Fibroblast of the aortic adventitia (primary cell): ENCODE data around the gene MAGEB2. TPM values are rescaled to one million over a fixed set of nuclear protein-coding genes. Genes with fewer than 3 reads are reported as not detected.
"Not testable (repeated sequence)": the region's sequence is repeated elsewhere in the genome, so short reads cannot be mapped to it uniquely, and the experiment has no call there.

Source experiments
- DNase-seq: peaks from one replicate; pipeline ENCODE4 v3.0.0-alpha.2; 2010; ENCODE audit warnings: low read depth
- H3K4me3 ChIP-seq: 2 replicates; pipeline ENCODE4 v1.5.1; 2011; ENCODE audit warnings: low read depth, mild to moderate bottlenecking, control low read depth, low read length, moderate library complexity
- total RNA-seq: library from RNA; depleted of rRNA; stranded (reverse); fragments of >200 nt; gene quantifications from 2 replicates; pipeline ENCODE4 v1.2.3, GENCODE V29; 2012; ENCODE audit warnings: low replicate concordance
- TF ChIP-seq, protein P1 (sequence below): IDR thresholded peaks from 2 replicates; pipeline ENCODE4 v1.5.1; 2011; ENCODE audit warnings: mild to moderate bottlenecking, low read length, control low read depth, inconsistent platforms; ENCODE audit not compliant: insufficient read depth

The MAGEB2 gene
- total RNA-seq, result not detected in 2 replicates

GRCh38 chrX:30215357-30215843, at the start of gene MAGEB2:
TSS of gene MAGEB2 (plus strand) at chrX:30215563. CDS start at chrX:30218581, 3,018 bp downstream.
- TF ChIP-seq, protein P1, sequence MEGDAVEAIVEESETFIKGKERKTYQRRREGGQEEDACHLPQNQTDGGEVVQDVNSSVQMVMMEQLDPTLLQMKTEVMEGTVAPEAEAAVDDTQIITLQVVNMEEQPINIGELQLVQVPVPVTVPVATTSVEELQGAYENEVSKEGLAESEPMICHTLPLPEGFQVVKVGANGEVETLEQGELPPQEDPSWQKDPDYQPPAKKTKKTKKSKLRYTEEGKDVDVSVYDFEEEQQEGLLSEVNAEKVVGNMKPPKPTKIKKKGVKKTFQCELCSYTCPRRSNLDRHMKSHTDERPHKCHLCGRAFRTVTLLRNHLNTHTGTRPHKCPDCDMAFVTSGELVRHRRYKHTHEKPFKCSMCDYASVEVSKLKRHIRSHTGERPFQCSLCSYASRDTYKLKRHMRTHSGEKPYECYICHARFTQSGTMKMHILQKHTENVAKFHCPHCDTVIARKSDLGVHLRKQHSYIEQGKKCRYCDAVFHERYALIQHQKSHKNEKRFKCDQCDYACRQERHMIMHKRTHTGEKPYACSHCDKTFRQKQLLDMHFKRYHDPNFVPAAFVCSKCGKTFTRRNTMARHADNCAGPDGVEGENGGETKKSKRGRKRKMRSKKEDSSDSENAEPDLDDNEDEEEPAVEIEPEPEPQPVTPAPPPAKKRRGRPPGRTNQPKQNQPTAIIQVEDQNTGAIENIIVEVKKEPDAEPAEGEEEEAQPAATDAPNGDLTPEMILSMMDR, result no peak
- DNase-seq, result no peak
- H3K4me3 ChIP-seq, result no peak within 1 kb of the TSS

DNA sequence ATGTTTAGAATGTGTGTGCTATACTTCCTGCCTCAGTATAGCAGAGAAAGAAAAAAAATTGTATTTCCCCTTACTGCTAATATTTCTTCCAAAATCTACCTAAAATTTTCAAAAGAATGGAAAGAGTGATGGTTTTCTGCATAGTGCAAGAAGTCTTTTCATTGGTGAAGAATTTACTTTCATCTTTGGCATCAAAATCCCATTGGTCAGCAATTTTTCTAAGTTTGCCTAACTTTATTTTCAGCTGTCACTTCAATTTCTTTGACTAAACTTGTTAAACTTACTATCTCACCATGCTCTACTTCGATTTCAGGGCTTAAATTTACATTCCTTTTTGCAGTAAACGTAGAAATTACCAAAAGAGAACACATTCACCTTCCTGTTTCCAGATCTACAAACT, 44.5 kb upstream of the MAGEB2 start:
- no peak overlapping the region for H3K4me3 ChIP-seq
- TF ChIP-seq, protein P1, result no peak
- DNase-seq, result no peak

DNA sequence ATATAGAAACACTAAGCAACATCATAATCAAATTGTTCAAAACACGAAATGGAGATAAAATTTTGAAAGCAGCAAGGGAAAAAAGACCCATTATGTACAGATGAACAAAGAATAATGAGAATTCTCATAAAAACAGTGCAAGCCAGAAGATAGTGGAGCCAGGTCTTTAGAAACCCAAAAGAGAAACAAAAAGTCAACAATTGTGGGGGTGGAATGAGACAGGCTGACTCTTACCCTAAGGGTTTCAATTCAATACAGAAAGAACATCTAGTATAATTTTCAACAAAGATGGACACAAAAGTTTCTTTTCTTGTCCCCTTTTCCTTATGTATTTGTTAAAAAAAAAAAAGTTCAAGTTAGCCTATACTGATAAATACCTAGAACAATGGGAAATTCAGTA, 34.0 kb upstream of the MAGEB2 start:
- DNase-seq, result no peak
- H3K4me3 ChIP-seq, result no peak overlapping the region
- TF ChIP-seq, protein P1, result no peak

DNA sequence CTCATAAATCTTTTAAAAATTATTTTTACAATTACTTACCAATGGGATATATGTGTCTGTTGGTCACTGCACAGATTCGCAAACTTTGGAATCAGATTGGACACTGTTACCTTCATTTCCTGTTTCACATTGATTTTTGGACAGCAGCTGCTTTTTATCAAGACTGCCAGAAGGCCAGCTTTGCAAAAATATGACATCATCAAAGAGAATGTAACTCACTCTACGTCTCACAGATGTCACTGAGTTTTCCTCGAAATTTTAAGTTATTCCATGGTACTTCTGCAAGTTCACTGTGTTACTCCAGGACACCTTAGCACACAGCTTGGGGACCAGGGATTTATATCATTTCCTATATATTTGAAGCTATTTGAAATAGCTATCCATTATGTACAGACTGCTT, 31.8 kb upstream of the MAGEB2 start:
- no peak overlapping the region for H3K4me3 ChIP-seq
- TF ChIP-seq, protein P1, result no peak
- no peak for DNase-seq

DNA sequence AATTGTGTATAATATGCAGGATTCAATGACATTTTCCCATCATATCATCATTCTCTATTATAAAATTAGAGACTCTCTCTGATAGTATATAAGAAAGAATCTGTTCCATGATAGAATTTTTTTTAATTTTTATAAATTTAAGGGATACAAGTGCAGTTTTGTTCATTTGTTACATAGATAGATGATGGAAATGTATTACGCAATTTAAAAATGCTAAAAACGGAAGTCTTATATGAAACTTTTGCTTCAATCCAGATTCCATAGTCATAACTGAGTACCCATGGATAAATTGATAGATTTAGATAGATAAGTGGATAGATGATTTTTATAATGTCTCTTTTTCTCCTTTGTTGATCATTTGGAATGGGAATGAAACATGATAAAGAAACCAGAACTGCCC, 24.9 kb upstream of the MAGEB2 start:
- TF ChIP-seq, protein P1, result no peak
- no peak for DNase-seq
- H3K4me3 ChIP-seq, result no peak overlapping the region

DNA sequence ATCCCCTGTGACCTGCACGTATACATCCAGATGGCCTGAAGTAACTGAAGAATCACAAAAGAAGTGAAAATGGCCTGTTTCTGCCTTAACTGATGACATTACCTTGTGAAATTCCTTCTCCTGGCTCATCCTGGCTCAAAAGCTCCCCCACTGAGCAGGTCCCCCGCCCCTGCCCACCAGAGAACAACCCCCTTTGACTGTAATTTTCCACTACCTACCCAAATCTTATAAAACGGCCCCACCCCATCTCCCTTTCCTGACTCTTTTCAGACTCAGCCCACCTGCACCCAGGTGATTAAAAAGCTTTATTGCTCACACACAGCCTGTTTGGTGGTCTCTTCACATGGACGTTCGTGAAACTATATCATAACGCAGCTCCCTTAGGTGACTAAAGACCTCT, 21.5 kb upstream of the MAGEB2 start:
- DNase-seq, H3K4me3 ChIP-seq: not testable (repeated sequence)

DNA sequence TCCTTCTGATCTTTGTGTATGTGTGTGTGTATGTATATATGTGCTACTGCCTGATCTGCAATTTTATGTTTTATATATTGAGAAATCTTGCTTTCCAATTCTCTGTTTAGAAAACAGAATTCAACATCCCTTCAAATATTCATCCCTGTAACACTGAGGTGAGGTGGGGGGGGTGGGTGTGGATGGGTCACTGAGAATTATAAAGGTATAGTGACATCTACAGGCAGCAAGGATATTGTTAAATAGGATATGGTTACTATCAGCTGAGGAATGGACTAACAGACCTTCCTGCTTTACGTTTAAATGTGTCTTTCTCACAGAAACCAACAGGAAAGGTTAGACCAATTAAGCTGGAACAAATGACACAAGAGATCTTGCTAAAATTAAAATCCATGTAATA, 19.0 kb upstream of the MAGEB2 start:
- H3K4me3 ChIP-seq, result no peak overlapping the region
- DNase-seq, result peak; percentile 1
- TF ChIP-seq, protein P1, result peak; percentile 15
